HG03571 (cell line): ENCODE data around the gene TEAD4.
A peak's percentile ranks its signal among the peaks of the same experiment; 100 is the strongest.
"Not testable (repeated sequence)": the region's sequence is repeated elsewhere in the genome, so short reads cannot be mapped to it uniquely, and the experiment has no call there.

Experiments used
- ATAC-seq: cut with Tn5 transposase; IDR thresholded peaks from one replicate; pipeline ENCODE4 v1.9.1; 2021; ENCODE audit not compliant: unreplicated experiment

The TEAD4 gene

DNA sequence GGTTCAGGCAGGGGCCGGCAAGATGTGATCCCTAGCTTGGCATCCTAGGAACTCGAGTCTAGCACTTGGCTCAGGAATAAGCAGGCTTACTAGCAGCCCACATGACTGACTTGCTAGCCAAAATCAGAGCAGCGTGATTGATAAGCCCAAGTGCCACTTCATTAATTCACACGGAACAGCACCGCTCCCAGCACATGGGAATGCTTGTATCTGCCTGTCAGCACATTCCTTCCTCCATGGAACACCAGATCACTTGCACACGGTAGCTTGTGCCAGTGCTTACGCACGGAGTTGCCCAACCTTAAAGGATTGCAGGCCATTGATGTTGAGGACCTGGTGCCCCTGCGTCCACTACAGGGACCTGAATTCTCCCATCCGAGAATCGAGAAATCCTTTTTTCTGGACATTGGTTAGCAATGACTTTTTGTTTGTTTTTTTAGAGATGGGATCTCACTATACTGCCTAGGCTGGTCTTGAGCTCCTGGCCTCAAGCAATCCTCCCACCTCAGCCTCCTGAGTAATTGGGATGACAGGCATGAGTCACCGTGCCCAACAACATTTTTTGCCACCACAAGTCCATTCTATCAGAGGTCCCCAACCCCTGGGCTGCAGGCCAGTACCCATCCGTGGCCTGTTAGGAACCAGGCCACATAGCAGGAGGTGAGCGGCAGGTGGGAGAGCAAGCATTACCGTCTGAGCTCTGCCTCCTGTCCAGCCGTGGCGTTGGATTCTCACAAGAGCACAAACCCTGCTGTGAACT is 87.4 kb downstream of the TEAD4 start:
- ATAC-seq = no peak

- no peak for ATAC-seq
These were observed 88.8 kb downstream of the TEAD4 start for GRCh38 chr12:3047961-3048360.

- ATAC-seq = no peak
These were observed 89.3 kb downstream of the TEAD4 start for GRCh38 chr12:3048540-3048939.

GRCh38 chr12:3049176-3049575 is 90.0 kb downstream of the TEAD4 start:
- ATAC-seq = no peak

- no peak for ATAC-seq
These were observed 90.5 kb downstream of the TEAD4 start for GRCh38 chr12:3049611-3050249.

GRCh38 chr12:3054374-3054773 is 95.2 kb downstream of the TEAD4 start:
- ATAC-seq = no peak

DNA sequence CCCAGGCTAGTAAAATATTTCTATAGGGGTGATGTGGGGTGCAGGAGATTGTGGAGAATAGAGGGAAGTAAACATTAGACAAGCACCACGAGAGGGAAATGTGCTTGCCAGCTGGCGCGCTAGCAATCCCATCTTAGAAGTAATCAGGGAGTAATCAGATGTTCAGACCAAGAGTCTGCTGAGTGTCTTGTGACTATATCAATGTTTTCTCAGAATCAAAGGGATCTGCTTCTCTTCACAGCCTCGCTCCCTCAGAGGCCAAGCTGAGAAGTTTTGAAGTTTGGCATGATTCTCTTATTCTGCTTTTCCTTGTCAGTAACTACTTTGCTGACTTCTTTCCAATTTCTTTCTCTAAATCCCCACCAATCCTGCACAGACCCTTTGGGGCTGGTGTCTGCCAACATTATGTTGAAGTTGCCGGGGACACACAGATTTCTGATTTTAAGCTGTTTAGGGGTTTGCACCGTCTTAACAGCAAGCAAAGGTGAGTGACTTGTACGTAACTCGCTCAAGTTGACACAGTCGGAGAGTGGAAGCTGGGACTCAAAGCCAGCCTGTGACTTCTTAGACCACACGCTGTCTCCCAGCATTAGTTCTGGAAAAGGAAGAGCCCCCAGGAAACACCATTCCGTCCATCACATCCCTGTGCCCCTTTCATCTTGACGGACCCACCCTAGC is 96.0 kb downstream of the TEAD4 start:
- no peak for ATAC-seq

DNA sequence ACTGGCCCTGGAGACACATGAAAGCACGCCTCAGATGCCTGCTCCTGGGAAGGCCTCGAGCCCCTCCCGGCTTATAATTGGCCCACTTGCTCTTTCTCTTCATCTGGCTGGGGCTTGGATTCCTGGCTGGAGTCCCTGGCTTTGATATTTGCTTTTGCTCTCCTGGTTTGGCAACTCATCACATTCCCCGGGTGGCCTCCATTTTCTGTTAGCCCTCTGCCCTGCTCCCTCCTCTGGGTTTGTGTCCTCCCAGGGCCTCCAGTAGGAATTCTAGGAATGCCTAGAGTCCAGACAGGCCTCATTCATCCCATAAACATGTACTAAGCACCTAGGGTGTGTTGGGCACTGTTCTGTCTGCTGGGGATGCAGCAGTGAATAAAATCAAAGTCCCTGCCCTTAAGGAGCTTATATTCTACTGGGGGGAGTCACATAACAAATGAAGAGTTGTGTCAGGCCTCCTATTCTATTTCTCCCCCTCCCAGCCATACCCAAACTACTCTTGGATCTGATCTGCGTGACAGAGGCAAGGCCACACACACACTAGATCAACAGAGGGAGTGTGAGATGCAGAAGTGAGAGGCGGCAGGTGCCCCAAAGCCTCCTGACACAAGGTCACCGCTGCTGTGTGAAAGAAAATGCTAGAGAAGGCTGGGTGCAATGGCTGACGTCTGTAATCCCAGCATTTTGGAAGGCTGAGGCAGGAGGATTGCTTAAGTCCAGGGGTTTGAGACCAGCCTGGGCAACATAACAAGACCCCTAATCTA is 96.7 kb downstream of the TEAD4 start:
- ATAC-seq = no peak

- no peak for ATAC-seq
These were observed 101.9 kb downstream of the TEAD4 start for GRCh38 chr12:3061059-3061458.

- ATAC-seq = no peak
These were observed 102.5 kb downstream of the TEAD4 start for GRCh38 chr12:3061501-3062215.

DNA sequence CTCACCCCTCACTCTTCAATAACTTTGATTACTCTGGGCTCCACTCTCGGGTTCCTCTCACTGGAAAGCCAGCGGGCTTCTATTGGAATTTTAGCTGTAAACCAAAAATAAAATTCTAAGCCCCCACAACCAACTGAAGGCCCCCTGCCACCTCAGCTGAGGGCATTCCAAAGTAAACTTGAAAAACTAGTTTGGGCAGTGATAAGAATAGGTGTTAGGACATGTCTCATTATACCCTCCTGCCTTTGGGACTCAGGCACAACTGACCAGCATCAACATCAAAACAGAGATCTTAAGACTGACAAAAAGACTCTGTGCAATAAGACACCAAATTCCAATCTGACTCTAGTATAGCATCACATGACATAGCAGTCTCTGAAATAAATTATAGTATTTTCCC is 106.1 kb downstream of the TEAD4 start:
- no peak for ATAC-seq

GRCh38 chr12:3065846-3066245 is 106.6 kb downstream of the TEAD4 start:
- ATAC-seq = not testable (repeated sequence)

DNA sequence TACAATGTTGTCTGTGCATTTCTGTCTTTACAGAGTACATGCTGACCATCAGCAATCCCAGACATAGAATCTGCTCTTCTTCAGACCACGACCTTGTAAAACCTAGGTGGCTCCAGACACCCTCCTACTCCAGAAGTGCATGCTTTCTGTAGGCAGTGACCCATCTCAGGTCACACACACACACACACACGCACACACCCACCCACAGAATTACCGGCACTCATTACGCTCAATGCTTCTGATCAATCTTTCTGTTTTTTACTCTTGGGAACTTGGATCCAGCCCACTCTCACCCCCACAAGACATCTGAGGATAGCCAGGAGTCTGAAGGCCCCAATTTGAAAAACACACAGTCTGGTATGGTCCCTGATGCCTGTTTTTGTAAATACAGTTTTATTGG is 110.5 kb downstream of the TEAD4 start:
- no peak for ATAC-seq

GRCh38 chr12:3071107-3071506 is 111.9 kb downstream of the TEAD4 start:
- no peak for ATAC-seq

- ATAC-seq = no peak
These were observed 112.5 kb downstream of the TEAD4 start for GRCh38 chr12:3071710-3072109.

GRCh38 chr12:3073438-3074250 is 114.4 kb downstream of the TEAD4 start:
- ATAC-seq = no peak

GRCh38 chr12:3075315-3075714 is 116.1 kb downstream of the TEAD4 start:
- no peak for ATAC-seq

DNA sequence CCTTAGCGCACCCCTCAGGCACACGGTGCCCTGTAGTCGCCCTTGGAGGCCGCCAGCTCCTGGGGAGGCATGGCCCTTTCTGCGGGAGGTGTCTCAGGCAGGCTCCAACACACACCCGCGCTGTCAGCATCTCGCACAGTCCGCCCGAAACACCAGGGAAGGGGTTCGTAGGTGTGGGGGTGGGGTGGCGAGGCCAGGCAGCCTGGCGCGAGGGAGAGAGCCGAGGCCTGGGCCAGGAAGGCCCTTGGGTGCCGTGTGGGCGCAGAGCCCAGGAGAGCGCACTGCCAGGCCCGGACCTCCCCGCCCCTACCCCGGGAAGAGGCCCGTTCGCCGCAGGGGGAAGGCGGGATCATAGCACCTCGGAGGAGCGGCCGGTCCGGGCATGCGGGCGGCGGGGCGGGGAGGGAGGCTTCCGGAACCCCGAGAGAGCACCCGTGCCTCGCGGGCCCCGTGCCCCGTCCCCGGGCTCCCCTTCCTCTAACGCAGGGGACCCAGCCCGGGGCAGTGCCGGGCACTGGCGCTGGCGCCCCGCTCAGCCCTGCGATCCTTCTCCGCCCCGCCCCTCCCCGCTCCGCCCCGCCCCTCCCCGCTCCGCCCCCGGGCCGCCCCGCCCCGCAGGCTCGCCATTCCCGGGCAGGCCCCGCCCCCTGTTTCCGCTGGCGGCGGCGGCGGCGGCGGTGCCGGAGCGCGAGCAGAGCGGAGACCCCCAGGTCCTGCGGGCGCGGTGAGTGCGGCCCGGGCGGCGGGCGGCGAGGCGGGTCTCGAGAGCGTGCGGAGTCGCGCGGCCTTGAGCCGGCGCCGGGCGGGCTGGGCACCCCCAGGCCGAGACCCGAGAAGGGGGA is 117.8 kb downstream of the TEAD4 start, which contains the start of gene TSPAN9:
TSS of gene TSPAN9 (plus strand) at position 650 of the 842 bp plus-strand sequence. CDS start 123,815 bp downstream, outside the sequence.
- ATAC-seq = peak; percentile 76

GRCh38 chr12:3077572-3078081 is 118.4 kb downstream of the TEAD4 start:
- no peak for ATAC-seq
